ENCODE measurements around the gene TBC1D4.
"Not testable (repeated sequence)": the region's sequence is repeated elsewhere in the genome, so short reads cannot be mapped to it uniquely, and the experiment has no call there.

TBC1D4 gene

GRCh38 chr13:75263741-75264407 lies 218.1 kb downstream of the TBC1D4 start:
- no peak for DNase-seq

- DNase-seq = no peak
These were observed 223.7 kb downstream of the TBC1D4 start for GRCh38 chr13:75258159-75258782.

GRCh38 chr13:75256922-75257321 lies 225.0 kb downstream of the TBC1D4 start:
- no peak for DNase-seq

GRCh38 chr13:75255653-75256052 lies 226.3 kb downstream of the TBC1D4 start:
- DNase-seq = no peak

- no peak for DNase-seq
These were observed 226.8 kb downstream of the TBC1D4 start for GRCh38 chr13:75255147-75255546.

GRCh38 chr13:75251188-75251587 lies 230.8 kb downstream of the TBC1D4 start:
- DNase-seq = no peak

- no peak for DNase-seq
These were observed 231.3 kb downstream of the TBC1D4 start for GRCh38 chr13:75250526-75251178.

GRCh38 chr13:75245578-75245977 lies 236.4 kb downstream of the TBC1D4 start:
- DNase-seq = not testable (repeated sequence)

- not testable (repeated sequence) for DNase-seq
These were observed 241.7 kb downstream of the TBC1D4 start for GRCh38 chr13:75240240-75240639.

GRCh38 chr13:75236774-75237173 lies 245.2 kb downstream of the TBC1D4 start:
- DNase-seq = no peak
